Stomach (tissue), 9 donors: ENCODE results near the gene HLA-DMA. TPM values are rescaled to one million over a fixed set of nuclear protein-coding genes. Genes with fewer than 3 reads are reported as not detected.
"Not testable (repeated sequence)": the region's sequence is repeated elsewhere in the genome, so short reads cannot be mapped to it uniquely, and the experiment has no call there.

Experiments used
- DNase-seq, 2 donors: peaks; one replicate each; pipeline versions ENCODE4 v3.0.0 to v3.0.0-alpha.2; 2013 to 2019
- H3K27ac ChIP-seq, 5 donors: fragments of 200-600 bp in 4 of 5; sonication (generic) in 4 of 5; one replicate each; pipeline ENCODE4 v1.5.1; 2013 to 2019; ENCODE audit warnings: mild to moderate bottlenecking in 1 of 5, moderate library complexity in 1 of 5
- H3K27me3 ChIP-seq, 3 donors: fragments of 200-600 bp; sonication (generic); one replicate each; pipeline ENCODE4 v1.5.1; 2017 to 2019; ENCODE audit warnings: mixed run types in 1 of 3
- H3K36me3 ChIP-seq, 4 donors: fragments of 200-600 bp; sonication (generic); 1 replicate in 3 of 4; 2 replicates in 1 of 4; pipeline ENCODE4 v1.5.1; 2016 to 2019
- H3K4me1 ChIP-seq, 4 donors: fragments of 200-600 bp; sonication (generic); one replicate each; pipeline ENCODE4 v1.5.1; 2016 to 2019
- H3K4me3 ChIP-seq, 4 donors: fragments of 200-600 bp; sonication (generic) in 3 of 4; one replicate each; pipeline ENCODE4 v1.5.1; 2016 to 2019; ENCODE audit warnings: mild to moderate bottlenecking in 1 of 4
- H3K9me3 ChIP-seq, 4 donors: fragments of 200-600 bp; sonication (generic); one replicate each; pipeline ENCODE4 v1.5.1; 2016 to 2019
- EP300 ChIP-seq: sonication (generic); formaldehyde crosslinking; IDR thresholded peaks from one replicate; pipeline ENCODE4 v1.6.1; 2017; ENCODE audit warnings: antibody characterized with exemption
- POLR2A ChIP-seq, 4 donors: fragments of 450-650 bp; IDR thresholded peaks; one replicate each; pipeline ENCODE4 v1.6.1; 2016; ENCODE audit warnings: antibody characterized with exemption in 4 of 4, control low read depth in 2 of 4, mild to moderate bottlenecking in 1 of 4, moderate library complexity in 1 of 4
- POLR2AphosphoS5 ChIP-seq, 3 donors: sonication (generic); formaldehyde crosslinking; IDR thresholded peaks; one replicate each; pipeline ENCODE4 v1.6.1; 2016; ENCODE audit warnings: antibody characterized with exemption in 3 of 3
- WGBS, 5 donors: extraction: QIAGEN DNeasy Blood & Tissue Kit in 3 of 5; methylation state at CpG; one replicate each; pipeline versions ENCODE4 v1.1.5 to v1.1.7; 2013 to 2018; 5-methylcytosine and 5-hydroxymethylcytosine counted together
- intact Hi-C: fragments of 100-400 bp; cut with DNase I; formaldehyde crosslinking; loops from one replicate; pipeline ENCODE4 v1.15.1; 2023; ENCODE audit warnings: low total_unique reads
- polyA plus RNA-seq, 3 donors: library from polyadenylated mRNA; stranded (reverse); fragments of 200-250 nt; gene quantifications; one replicate each; pipeline ENCODE4 v1.2.3, GENCODE V29; 2013
- total RNA-seq, 5 donors: library from RNA; depleted of rRNA; stranded (reverse); fragments of >200 nt; gene quantifications; one replicate each; pipeline versions ENCODE4 v1.1.0 to v1.2.3, GENCODE V29; 2014 to 2016
- TF ChIP-seq, protein P1 (sequence below), 7 experiments: fragments of 450-650 bp in 4 of 7; fragments of 200-600 bp in 3 of 7; sonication (generic) in 3 of 7; IDR thresholded peaks; one replicate each; pipeline ENCODE4 v1.5.1; 2016 to 2019; ENCODE audit warnings: antibody characterized with exemption in 7 of 7, control low read depth in 2 of 7, mild to moderate bottlenecking in 1 of 7
- donor health status: healthy with polysubstance abuse.
- donor health status: Bipolar disorder and iron deficiency.
- donor health status: healthy.

HLA-DMA gene
- total and polyA plus RNA-seq, 8 donors: 0.87 to 129 (median 32.2) TPM

DNA sequence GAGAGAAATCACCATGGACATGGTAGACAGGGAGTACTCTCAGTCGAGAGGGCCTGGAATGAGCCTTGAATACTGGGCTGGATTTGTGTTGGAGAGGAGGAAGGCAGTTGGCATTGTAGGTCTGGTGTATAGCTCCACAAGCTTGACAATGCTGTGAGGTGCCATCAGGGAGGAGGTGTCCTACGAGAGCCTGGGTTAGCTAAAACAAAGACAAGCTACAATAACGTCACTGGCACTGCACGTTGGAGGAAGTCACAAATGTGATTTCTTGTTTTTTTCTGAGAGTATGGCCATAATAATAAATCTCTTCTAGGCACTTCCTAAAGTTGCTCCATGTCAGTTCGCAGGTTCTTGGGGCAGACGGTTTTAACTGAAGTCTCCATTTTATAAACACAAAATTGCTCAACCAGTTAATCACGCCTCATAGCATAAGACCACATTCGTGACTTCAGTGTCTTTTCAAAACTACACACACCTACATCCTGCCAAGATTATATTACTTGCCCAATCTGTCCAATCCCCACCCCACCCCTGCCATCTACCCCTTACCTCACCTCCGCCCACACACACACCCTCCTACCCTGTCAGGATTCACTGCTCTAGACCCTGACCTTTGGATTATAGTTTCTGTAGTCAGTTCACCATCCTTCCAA lies 7.7 kb downstream of the HLA-DMA start:
- 69 to 79% (median 76%) methylated on average over 9 of the region's 9 CpGs for WGBS, 5 donors
- peaks cover 0 to 17% (median 5%) of the 10 kb centered on the region in 4 donors for H3K36me3 ChIP-seq
- TF ChIP-seq POLR2A (IDR thresholded peaks at IDR 0.05) (no peak), POLR2AphosphoS5 (IDR thresholded peaks at IDR 0.05) (no peak), EP300 (no peak)
- TF ChIP-seq, protein P1, sequence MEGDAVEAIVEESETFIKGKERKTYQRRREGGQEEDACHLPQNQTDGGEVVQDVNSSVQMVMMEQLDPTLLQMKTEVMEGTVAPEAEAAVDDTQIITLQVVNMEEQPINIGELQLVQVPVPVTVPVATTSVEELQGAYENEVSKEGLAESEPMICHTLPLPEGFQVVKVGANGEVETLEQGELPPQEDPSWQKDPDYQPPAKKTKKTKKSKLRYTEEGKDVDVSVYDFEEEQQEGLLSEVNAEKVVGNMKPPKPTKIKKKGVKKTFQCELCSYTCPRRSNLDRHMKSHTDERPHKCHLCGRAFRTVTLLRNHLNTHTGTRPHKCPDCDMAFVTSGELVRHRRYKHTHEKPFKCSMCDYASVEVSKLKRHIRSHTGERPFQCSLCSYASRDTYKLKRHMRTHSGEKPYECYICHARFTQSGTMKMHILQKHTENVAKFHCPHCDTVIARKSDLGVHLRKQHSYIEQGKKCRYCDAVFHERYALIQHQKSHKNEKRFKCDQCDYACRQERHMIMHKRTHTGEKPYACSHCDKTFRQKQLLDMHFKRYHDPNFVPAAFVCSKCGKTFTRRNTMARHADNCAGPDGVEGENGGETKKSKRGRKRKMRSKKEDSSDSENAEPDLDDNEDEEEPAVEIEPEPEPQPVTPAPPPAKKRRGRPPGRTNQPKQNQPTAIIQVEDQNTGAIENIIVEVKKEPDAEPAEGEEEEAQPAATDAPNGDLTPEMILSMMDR (IDR thresholded peaks at IDR 0.05): no peak
- no peak overlapping the region for H3K4me3 ChIP-seq
- H3K4me1 ChIP-seq: peaks cover 0 to 27% (median 16%) of the 10 kb centered on the region in 4 donors
- peak in 1 of 2 donors; percentile 20 for DNase-seq
- H3K27me3 ChIP-seq: no peaks in the 10 kb centered on the region
- peak overlapping the region in 2 of 5 donors; percentile 58 to 90 for H3K27ac ChIP-seq
- intact Hi-C loops: no loop called here
- peaks cover 0 to 5% (median 0%) of the 10 kb centered on the region in 4 donors for H3K9me3 ChIP-seq

DNA sequence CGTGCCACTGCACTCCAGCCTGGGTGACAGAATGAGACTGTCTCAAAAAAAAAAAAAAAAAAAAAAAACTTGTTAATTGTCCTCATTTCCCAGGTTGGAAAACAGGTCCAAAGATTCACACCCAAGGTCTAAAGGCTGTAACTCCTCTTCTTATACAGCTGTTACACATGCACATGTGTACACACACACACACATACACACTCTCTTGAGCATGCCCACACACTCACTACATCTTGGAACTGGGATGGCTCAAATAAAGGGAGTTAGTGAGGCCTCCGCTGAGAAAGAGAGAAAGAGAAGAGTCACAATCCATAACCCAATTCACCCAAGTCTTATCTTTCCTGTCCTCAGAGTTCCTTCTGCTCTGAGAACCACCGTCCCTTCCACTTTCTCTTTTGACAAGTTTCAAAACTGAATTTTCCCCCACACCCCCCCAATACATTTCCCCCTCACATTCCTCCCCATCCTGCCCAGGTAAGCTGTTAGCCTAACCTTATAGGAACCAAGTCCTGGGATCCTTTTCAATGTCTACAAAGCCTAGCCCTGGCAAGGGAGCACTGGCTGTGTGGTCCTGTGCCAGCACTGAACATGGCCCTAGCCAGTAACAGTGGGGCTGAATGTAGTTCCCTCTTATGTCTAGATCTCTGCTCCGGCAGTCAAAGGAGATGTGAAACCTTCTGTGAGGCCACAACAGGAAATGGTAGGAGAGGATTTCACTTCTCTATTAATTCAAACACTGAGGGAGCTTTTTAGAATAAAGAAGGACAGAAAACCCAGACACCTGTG lies 8.8 kb downstream of the HLA-DMA start:
- peaks cover 0 to 5% (median 0%) of the 10 kb centered on the region in 4 donors for H3K9me3 ChIP-seq
- H3K27me3 ChIP-seq: no peaks in the 10 kb centered on the region
- TF ChIP-seq POLR2AphosphoS5 (IDR thresholded peaks at IDR 0.05) (peak in 1 of 3 donors; percentile 42), EP300 (no peak), POLR2A (IDR thresholded peaks at IDR 0.05) (no peak)
- peak; percentile 45 to 57 for DNase-seq
- peak overlapping the region in 4 of 5 donors; percentile 11 to 90 (median 42) for H3K27ac ChIP-seq
- peaks cover 0 to 5% (median 0%) of the 10 kb centered on the region in 4 donors for H3K36me3 ChIP-seq
- H3K4me3 ChIP-seq: no peak overlapping the region
- peaks cover 0 to 23% (median 16%) of the 10 kb centered on the region in 4 donors for H3K4me1 ChIP-seq
- intact Hi-C loops: no loop called here
- 66 to 87% (median 75%) methylated on average over 4 of the region's 4 CpGs for WGBS, 5 donors

DNA sequence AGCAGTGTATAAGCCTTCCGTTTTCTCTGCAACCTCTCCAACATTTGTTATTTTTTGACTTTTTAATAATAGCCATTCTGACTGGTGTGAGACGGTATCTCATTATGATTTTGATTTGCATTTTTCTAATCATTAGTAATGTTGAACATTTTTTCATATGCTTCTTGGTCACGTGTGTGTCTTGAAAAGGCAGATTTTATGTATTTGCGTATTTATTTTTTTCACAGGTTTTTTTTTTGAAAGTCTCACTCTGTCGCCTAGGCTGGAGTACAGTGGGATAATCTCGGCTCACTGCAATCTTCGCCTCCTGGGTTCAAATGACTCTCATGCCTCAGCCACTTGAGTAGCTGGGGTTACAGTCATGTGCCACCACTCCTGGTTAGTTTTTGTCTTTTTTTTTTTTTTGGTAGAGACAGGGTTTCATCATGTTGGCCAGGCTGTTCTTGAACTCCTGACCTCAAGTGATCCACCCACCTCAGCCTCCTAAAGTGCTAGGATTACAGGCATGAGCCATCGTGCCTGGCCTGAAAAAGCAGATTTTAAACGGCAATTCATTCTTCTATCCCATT lies 10.3 kb downstream of the HLA-DMA start:
- peaks cover 0 to 23% (median 16%) of the 10 kb centered on the region in 4 donors for H3K4me1 ChIP-seq
- H3K27me3 ChIP-seq, intact Hi-C loops, H3K4me3 ChIP-seq, DNase-seq, H3K9me3 ChIP-seq: not testable (repeated sequence)
- H3K27ac ChIP-seq: peak overlapping the region in 1 of 5 donors; percentile 90
- 81 to 92% (median 89%) methylated on average over 9 of the region's 9 CpGs for WGBS, 5 donors
- peaks cover 0 to 11% (median 0%) of the 10 kb centered on the region in 4 donors for H3K36me3 ChIP-seq

DNA sequence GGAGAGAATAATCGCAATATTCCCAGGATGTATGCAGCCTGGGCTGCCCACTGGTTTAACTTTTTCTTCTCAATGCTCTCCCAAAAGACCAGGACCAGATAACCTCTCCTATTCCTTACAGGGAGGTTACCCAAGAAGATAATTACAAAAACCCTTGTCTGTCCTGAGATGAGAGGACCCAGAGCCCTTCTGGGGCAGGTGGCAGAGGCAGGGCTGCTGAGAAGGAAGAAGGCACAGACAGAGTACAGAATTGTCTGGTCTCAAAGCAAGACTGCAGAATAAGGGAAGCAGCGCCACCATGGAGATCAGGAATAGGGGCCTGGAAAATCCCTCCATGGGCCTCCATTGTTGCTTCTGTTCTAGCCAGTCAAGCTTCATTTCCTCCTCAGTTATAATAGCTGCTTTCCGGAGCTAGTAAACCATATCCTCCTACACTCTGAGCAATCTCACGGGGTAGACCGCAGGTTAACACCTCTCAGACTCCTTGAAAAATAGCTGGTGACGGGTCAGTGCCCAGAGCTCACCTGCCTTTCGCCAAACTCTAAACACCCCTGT lies 11.6 kb downstream of the HLA-DMA start:
- Histone ChIP-seq H3K36me3 (peaks cover 0 to 20% (median 0%) of the 10 kb centered on the region in 4 donors), H3K9me3 (peaks cover 0 to 5% (median 0%) of the 10 kb centered on the region in 4 donors), H3K4me3 (peak overlapping the region in 2 of 4 donors; percentile 46 to 56), H3K27me3 (no peaks in the 10 kb centered on the region), H3K4me1 (peaks cover 0 to 29% (median 16%) of the 10 kb centered on the region in 4 donors), H3K27ac (peak overlapping the region; percentile 71 to 90 (median 72))
- WGBS, 5 donors: 55 to 68% (median 64%) methylated on average over 7 of the region's 7 CpGs
- intact Hi-C loops: no loop called here
- TF ChIP-seq, protein P1 (IDR thresholded peaks at IDR 0.05): no peak
- TF ChIP-seq POLR2A (IDR thresholded peaks at IDR 0.05): no peak
- TF ChIP-seq EP300: no peak
- no peak for TF ChIP-seq POLR2AphosphoS5 (IDR thresholded peaks at IDR 0.05)
- peak in 1 of 2 donors; percentile 51 for DNase-seq
